Limb (tissue), 2 donors: ENCODE results near the gene TANGO6.
"Not testable (repeated sequence)": the region's sequence is repeated elsewhere in the genome, so short reads cannot be mapped to it uniquely, and the experiment has no call there.

Experiments used
- DNase-seq, 2 donors: peaks; one replicate each; pipeline ENCODE4 v3.0.0-alpha.2; 2016; ENCODE audit errors: extremely low spot score in 2 of 2

The TANGO6 gene

GRCh38 chr16:68960910-68961309 is 117.6 kb downstream of the TANGO6 start:
- no peak for DNase-seq

GRCh38 chr16:68961778-68962402 is 118.6 kb downstream of the TANGO6 start:
- DNase-seq, result no peak

- no peak for DNase-seq
Measured at GRCh38 chr16:68969338-68969737, 126.0 kb downstream of the TANGO6 start.

- DNase-seq, result no peak
Measured at GRCh38 chr16:68972013-68972412, 128.7 kb downstream of the TANGO6 start.

GRCh38 chr16:68972720-68973119 is 129.4 kb downstream of the TANGO6 start:
- DNase-seq, result peak; percentile 32 to 37

- DNase-seq, result no peak
Measured at GRCh38 chr16:68973611-68974120, 130.3 kb downstream of the TANGO6 start.

- DNase-seq, result no peak
Measured at GRCh38 chr16:68978303-68978954, 135.1 kb downstream of the TANGO6 start.

GRCh38 chr16:68980695-68981315 is 137.5 kb downstream of the TANGO6 start:
- DNase-seq, result no peak

GRCh38 chr16:68981971-68982370 is 138.6 kb downstream of the TANGO6 start:
- no peak for DNase-seq

- DNase-seq, result no peak
Measured at GRCh38 chr16:68984467-68984866, 141.1 kb downstream of the TANGO6 start.

- no peak for DNase-seq
Measured at GRCh38 chr16:68985268-68985667, 141.9 kb downstream of the TANGO6 start.

GRCh38 chr16:68985855-68986254 is 142.5 kb downstream of the TANGO6 start:
- DNase-seq, result no peak

- DNase-seq, result no peak
Measured at GRCh38 chr16:68987734-68988457, 144.6 kb downstream of the TANGO6 start.

- not testable (repeated sequence) for DNase-seq
Measured at GRCh38 chr16:68990172-68990845, 147.0 kb downstream of the TANGO6 start.

- no peak for DNase-seq
Measured at GRCh38 chr16:68991075-68991474, 147.7 kb downstream of the TANGO6 start.

- no peak for DNase-seq
Measured at GRCh38 chr16:68992521-68992920, 149.2 kb downstream of the TANGO6 start.

GRCh38 chr16:68993456-68993855 is 150.1 kb downstream of the TANGO6 start:
- DNase-seq, result no peak

- no peak for DNase-seq
Measured at GRCh38 chr16:68993885-68994284, 150.6 kb downstream of the TANGO6 start.

- no peak for DNase-seq
Measured at GRCh38 chr16:68994324-68994723, 151.0 kb downstream of the TANGO6 start.

- no peak for DNase-seq
Measured at GRCh38 chr16:68995011-68995504, 151.7 kb downstream of the TANGO6 start.

- no peak for DNase-seq
Measured at GRCh38 chr16:68997564-68997963, 154.2 kb downstream of the TANGO6 start.
